Prostate gland (tissue), 2 donors: ENCODE data around the gene SLAMF8.

Experiments used
- CTCF ChIP-seq, 4 experiments: fragments of 200-600 bp in 2 of 4; fragments of 450-650 bp in 2 of 4; sonication (generic) in 2 of 4; IDR thresholded peaks; 1 replicate in 3 of 4; 2 replicates in 1 of 4; pipeline ENCODE4 v1.5.1; 2016 to 2019; ENCODE audit warnings: antibody characterized with exemption in 4 of 4, mild to moderate bottlenecking in 2 of 4, moderate library complexity in 2 of 4
- POLR2A ChIP-seq: fragments of 450-650 bp; IDR thresholded peaks from one replicate; pipeline ENCODE4 v1.6.1; 2016; ENCODE audit warnings: antibody characterized with exemption, mild to moderate bottlenecking
- POLR2AphosphoS5 ChIP-seq: sonication (generic); formaldehyde crosslinking; IDR thresholded peaks from one replicate; pipeline ENCODE4 v1.6.1; 2017; ENCODE audit warnings: antibody characterized with exemption

- TF ChIP-seq CTCF (IDR thresholded peaks at IDR 0.05) (no peak), POLR2A (no peak), POLR2AphosphoS5 (no peak)
These were observed 34.5 kb downstream of the SLAMF8 start for GRCh38 chr1:159861218-159861617.
